Fibroblast of skin of left biceps (primary cell): ENCODE results near the gene GP1BB.
"Not testable (repeated sequence)": the region's sequence is repeated elsewhere in the genome, so short reads cannot be mapped to it uniquely, and the experiment has no call there.

ENCODE experiments used
- DNase-seq, 2 experiments: peaks; one replicate each; pipeline ENCODE4 v3.0.0-alpha.2; 2013; ENCODE audit warnings: low read depth in 2 of 2

GP1BB gene

DNA sequence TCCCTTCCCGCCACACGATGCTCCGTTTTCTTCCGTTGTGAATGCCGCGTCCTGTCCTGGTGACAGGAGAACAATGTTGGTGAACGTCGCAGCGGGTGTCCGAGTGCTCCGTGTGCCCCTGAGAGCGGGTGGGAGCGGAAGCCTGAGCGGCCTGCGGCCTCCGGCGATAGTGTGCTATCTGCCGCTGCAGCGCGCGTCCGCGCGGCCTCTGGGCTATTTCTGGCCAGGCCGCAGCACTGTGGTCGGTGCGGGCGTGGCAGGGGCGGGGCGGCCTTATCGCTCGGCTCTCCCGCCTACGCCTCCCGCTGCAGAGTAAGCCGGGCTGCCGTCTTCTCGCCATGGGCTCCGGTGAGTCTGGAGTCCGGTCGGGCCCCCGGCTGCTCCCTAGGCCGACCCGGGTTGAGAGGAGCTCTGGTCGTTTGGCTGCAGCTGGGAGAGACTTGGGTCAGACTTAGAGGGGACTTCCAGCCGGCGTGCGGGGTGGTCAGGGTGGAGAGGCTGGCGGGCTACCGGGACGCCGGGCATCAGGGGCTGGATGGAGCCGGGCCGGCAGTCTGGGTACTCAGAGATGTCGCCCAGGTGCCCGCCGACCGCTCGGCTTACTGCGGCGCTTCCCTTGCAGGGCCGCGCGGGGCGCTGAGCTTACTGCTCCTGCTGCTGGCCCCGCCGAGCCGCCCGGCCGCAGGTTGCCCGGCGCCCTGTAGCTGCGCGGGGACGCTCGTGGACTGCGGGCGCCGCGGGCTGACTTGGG lies at the start of gene GP1BB:
Gene GP1BB (plus strand): TSS at position 308 of the 751 bp plus-strand sequence. CDS start 31 bp downstream, at position 339.
- DNase-seq: no peak

DNA sequence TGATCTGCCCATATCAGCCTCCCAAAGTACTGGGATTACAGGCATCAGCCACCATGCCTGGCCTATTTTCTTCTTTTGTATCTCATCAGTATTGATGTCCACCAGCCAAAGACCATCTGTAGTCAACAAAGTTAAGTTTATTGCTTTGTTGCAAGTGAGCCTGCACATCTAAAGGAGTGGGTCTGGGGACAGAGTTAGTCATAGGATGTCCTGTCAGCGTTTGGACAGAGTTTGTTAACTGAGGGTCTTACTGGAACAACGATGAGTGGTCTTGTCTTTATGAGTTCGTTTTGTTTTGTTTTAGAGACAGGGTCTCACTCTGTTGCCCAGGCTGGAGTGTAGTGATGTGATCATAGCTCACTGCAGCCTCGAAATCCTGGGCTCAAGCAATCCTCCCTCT lies 49.7 kb upstream of the GP1BB start:
- no peak for DNase-seq

DNA sequence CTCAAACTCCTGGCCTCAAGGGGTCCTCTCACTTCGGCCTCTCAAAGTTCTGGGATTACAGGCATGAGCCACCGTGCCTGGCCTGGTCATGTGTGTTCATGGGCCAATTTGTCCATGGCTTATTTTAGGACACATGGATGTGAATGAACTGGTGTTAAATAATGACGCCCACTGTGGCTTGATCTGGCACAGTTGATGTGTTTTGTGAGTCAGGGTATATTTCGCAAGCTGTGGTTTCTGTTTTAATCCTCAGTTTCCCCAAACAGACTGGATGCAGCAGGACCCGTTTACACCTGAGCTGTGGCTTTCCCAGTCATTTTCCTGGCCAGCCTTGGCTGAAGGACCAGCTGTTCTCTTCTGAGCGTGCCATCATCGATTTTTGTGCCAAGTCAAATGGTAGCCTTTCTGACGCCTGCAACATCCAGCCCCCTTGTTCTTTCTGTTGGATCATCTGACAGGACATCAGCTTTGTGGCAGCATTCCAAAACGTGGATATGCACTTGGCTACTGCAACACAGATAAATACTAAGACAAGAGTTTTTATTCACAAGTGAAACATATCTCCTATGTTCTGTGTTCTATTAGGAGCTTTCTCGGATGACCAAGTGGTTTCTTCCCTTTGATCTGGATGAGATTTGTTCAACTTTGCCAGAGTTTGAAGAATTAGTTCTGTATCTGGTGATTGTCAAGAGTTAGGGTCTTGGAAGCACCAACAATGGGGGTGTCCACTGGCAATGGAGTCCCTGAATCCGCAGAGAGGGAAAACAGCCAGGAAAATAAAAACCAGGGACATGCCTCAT lies 49.0 kb upstream of the GP1BB start:
- DNase-seq: no peak

DNA sequence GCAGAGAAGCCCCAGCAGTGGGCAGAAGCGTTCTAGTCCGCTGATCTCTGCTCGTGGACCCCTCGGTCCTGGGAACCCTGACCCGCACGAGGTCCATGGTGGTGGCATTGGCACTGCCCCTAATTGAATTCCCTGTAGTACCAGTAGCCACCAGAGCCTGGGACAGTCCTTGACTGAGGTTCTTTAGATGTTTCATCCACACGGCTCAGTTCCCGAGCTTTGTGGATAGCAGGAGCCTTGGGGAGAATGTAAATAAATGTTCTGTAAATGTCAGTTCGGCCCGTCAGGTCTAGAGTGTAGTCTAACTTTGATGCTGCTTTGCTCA lies 48.4 kb upstream of the GP1BB start:
- DNase-seq: no peak

DNA sequence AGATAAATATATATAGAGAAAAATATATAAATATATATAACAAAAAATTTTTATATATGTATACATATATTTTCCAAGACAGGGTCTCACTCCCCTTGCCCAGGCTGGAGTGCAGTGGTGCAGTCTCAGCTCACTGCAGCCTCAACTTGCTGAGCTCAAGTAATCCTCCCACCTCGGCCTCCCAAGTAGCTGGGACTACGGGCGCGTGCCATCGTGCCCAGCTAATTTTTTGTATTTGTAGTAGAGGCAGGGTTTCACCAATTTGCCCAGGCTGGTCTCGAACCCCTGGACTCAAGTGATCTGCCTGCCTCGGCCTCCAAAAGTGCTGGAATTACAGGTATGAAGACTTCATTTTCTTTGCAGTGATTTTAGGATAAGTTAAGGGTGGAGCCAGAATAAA lies 47.9 kb upstream of the GP1BB start:
- no peak for DNase-seq

DNA sequence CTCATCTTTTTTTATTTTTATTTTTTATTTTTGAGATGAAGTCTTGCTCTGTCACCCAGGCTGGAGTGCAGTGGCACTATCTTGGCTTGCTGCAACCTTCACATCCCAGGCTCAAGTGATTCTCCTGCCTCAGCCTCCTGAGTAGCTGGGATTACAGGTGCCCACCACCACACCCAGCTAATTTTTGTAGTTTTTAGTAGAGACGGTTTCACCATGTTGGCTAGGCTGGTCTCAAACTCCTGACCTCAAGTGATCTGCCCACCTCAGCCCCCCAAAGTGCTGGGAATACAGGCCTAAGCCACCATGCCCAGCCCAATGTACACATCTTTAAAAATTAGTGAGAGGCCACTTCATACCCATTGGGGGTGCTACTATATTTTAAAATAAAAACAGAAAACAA lies 46.9 kb upstream of the GP1BB start:
- not testable (repeated sequence) for DNase-seq

DNA sequence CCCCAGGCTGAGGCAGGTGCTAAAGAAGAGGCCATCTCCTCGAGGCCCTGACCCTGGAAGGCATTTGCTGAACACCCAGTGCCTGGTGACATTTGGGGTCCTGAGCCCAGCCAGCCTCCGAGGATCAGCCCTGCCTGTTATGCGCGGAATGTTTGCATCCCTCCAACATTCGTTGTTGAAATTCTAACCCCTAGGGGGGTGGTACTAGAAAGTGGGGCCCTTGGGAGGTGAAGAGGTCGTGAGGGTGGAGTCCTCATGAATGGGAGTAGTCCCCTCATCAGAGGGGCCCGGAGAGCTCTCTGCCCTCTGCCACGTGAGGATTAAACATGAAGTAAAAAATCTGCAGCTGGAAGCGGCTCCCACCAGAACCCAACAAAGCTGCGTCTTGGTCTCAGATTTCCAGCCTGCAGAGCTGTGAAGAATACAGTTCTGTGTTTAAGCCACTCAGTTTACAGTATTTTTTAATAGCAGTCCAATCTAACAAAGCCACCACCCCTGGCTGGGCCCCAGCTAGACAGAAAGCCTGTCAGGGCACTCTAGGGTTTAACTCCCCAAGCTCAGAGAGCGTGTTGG lies 44.3 kb upstream of the GP1BB start:
- DNase-seq: no peak

DNA sequence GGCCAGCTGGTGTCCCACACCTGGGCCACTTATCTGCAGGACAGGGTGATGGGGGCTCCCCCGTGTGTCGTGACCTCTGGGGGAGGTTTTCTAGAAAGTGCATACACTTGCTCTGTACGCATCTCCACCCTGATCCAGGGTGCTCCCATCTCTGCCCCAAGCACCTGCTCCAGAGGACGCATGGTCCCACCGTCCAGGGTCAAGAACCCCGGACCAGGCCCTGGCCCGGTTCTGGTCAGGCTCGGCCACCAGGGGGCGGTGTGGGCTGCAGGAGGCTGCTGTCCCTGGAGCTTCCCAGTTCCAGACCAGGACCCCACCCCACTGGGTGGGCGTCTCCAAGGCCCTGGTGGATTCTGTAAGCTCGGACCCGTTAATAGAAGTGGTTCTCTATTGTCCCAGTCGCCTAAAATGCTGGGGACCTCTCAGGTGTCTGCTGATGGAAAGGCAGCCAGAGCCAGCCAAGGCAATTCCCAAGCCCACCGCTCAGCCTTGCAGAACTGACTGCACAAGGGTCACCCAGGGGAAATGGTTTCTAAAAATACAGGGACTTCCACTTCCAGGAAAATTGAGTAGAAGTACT lies 43.7 kb upstream of the GP1BB start:
- no peak for DNase-seq

DNA sequence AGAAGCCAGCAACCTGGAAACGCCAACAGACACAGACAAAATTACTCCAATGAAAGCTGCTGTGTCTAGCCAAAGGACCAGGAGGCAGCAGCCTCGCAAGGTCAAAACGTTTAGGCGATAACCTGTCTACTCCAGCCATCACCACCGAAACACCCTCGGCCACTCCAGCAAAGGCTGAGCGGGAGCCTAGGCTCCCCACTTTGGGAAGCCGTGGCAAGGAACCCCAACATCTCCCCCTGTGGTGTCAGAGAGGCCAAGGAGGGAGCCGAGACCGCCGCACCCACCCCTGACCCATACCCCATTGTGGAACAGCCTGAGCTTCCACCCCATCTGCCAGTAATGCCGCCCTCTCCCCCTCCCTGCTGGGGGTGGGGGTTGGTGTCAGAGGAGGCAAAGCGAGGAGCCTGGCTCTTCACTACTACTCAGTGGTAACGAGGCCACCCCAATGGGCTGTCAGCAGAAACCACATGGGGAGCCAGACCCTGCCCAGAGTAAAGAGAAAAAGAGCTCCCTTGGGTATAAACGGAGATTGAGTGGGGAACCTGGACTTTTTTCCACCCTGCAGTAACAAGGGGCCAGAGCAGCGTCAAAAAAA lies 43.0 kb upstream of the GP1BB start:
- no peak for DNase-seq

DNA sequence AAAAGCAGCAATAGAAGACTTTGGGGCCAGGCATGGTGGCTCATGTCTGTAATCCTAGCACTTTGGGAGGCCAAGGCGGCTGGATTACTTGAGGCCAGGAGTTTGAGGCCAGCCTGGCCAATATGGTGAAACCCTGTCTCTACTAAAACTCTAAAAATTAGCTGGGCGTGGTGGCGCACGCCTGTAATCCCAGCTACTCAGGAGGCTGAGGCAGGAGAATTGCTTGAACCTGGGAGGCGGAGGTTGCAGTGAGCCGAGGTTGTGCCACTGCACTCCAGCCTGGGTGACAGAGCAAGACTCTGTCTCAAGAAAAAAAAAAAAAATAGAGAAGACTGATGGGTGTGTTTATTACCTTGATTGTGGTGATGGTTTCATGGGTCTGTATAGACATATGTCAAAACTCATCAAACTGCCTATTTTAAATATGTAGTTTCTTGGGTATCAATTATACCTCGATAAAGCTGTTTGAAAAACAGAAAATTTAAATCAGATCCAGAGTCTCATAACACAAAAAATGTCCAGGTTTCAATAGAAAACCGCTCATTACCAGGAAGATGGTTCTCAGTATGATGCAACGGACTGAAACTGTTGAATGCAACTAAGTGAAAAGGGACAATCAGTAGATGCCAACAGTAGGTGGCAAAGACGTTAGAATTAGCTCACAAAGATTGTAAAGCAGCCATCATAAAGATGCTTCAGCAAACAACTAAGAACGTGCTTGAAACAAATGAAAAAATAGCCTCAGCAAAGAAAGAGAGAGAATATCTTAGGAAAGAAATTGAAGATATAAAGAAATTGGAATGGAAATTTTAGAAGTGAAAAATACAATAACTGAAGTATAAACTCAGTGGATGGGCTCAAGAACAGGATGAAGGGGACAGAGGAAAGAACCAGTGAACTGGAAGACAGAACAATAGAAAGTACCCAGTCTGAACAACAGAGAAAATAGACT lies 42.2 kb upstream of the GP1BB start:
- DNase-seq: no peak

DNA sequence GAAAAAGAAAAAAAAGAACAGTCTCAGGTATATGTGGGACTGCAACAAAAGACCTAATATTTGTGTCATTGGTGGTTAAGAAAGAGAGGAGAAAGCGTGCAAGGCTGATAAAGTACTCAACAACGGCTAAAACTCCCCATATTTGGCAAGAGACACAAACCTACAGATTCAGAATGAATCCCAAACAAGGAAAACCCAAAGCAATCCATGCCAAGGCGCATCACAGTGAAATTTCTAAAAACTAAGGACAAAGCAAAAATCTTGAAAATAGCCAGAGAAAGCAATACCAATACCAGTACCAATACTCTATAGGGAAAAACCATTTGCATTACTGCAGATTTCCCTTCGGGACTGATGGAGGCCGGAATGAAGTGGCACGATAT lies 41.5 kb upstream of the GP1BB start:
- no peak for DNase-seq

DNA sequence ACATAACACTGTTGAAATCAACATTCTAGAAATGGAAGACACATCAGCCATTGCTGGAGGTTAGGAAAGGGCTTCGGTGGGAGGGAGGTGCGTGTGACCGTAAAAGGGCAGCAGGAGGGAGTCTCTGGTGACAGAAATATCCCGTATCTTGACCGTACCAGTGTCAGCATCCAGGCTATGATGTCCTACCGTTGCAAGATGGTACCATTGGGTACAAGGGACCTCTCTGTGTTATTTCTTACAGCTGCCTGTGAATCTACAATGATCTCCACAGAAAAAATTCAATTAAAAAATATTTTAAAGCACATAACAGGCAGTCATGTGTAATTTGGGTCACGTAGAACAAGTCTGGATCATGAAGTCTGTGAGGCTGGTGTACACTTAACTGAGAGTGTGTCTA lies 36.4 kb upstream of the GP1BB start:
- no peak for DNase-seq

DNA sequence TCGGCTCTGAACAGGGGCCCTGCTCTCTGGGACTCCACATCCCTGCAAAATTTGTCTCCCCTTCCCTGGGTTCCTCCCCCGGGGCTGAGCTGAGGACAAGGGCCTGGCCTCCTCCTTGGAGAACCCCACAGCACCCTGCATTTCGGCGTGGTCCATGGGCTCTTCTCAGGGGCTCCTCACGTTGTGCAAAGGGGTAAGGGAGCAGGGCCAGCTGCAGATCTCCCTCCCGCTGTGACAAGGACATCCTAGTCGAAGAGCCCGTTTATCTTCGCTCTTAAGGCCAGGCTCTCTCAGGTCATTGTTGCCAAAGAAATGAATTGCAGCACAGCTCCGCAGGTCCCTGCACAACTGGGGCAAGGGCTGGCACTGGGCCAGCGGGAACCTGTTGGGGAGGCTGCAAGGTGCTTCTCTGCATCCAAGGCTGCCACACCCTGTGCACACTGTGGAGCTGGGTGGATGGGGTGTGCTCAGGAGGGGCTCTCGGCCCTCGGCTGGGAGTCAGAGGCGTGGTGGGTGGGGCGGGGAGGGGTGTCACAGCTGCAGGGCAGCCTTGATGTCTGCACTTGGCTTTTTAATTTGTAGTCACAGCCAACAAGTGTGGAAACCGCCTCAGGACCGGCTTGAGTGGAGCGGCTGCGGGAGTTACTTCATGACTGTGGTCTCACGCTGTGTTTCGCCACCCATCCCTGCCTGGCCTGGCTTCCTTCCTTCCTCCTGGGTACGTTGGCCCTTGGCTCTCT lies 35.6 kb upstream of the GP1BB start:
- no peak for DNase-seq

DNA sequence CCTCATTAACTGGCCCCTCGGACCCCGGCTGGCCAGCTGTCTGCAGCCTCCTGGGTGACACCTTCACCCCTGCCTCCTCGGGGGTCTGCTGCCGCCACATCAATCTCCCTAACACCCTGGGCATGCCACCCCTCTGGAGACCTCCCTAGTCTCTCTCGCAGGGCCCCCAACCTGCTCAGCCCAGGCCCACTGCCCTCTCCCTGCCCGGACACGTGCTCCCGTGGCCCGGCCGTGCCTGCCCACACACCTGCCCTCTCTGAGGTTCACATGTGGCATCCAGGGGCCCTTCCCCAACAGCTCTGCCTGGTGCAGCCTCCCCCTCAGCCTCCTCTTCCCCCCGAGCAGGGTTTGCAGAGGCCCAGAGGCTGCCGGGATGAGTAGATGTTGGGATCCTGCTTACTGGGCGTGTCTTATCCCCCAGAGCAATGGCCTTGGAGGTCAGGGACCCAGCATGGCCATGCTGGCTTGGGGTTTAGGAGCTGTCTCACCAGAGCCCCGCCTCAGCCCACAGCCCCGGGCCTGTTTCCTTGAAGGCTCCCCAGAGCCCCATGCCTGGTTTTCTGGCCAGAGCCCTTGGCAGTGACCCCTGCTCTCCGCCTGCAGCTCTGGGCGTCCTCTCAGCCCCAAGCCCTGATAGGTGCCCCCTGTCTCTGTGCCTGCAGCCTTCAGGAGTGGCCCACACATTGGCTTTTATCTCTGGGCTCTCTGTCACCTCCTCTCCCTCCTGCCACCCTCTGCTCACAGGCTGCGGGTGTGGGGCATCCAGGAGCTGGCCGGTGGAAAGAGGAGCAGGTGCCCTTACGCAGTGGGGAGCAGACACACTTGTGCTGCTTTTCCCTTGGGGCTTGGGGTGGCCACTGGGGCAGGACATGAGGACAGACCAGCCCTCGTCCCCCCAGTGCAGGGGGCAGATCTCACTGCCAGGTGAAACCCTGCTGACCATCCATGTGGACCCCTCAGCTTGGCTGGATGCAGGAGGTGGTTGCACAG lies 34.7 kb upstream of the GP1BB start:
- DNase-seq: no peak

DNA sequence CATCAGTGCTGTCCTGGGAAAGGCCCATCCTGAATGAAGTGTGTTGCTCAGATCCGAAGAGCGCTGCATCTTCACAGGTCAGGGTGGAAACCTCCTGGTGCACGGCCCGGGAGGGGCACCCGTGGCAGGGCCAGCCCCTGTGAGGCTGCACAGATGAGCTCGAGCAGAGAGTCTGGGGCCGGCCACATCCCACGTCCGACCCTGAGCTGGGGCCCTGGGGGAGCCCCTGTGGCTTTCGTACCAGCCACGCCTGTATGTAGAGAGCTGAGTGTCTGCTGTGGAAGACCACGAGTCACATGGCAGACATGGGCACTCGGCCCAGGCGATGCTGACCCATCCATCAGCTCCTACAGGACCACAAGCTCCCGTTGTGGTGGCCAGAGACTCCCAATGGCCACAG lies 33.9 kb upstream of the GP1BB start:
- DNase-seq: no peak

DNA sequence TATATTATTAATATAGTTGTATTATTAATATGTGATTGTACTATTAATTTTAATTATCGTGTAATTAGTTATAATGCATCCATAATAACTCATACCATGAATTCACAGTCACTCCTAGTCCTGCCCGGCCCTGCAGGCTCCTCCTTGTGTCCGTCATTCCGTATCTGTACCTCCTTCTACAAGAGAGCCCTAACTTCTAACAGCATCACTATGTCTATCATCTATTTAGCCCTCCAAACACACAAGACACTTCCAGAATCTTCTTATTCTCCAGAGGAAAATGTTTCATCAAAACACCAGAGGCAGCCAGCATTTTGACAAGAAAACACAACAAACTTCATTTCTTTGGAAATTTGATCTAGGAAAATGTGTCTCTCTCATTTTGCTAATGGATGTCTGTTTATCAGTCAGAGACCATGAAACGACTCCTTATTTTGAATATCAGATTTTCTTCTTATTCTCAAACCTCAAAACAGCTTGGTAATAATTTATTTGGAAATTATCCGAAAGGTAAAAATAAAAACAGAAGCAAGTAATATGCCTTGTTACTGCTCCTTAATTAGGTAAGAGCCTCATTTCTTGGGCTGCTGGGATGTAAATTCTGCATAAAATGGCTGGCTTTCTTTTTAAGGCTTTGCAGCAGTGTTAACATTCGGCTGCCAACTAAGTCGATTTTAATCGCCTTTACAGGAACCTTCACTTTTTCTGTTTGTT lies 32.2 kb upstream of the GP1BB start:
- no peak for DNase-seq

DNA sequence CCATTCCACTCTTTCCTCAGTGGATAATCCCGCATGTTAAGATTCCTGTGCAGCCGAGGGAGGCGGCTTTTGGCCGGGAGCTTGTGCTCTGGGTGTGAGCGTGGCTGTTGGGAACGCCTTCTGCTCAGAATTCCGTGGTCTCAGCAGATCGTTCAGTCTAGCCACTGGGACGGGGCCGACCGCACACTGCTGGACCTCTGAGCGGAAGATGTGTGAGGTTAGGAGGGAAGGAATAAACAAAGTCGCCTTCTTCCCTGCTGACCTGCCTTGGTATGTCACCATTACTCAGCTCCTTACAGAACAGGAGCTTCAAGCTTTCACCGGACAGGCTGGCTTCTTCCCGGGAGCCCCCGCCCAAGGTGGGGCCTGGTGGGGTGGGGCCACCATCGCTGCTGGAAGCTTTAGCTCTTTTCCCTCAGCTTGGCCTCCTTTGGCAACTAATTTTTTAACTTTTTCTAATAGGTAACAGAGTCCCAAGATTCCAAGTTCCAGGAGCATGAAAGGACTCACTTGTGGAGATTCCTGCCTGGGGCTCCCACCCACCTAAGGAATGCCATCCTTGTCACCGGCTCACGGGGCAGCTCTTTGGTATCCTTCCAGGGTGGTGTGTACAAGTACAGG lies 31.5 kb upstream of the GP1BB start:
- no peak for DNase-seq

DNA sequence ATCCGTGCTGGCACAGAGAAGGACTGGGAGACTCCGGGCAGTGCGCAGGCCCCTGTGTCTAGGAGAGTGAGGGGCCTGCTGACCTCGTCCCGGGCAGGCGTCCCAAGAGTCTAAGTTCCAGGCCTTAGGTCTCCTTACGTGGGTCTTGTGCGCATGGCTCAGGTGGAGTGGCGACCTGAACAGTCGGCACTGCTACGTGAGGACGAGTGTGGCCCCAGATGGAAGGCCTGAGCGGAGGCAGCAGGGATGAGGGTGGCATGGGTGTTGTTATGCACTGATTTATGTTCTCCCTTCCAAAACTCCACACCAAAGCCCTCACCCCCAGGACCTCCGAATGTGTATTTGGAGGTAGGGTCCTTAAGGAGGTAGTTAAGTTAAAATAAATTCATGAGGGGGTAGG lies 29.8 kb upstream of the GP1BB start:
- DNase-seq: no peak
